LNCaP clone FGC (cell line): Measurements from ENCODE around the gene AMDHD1.
A peak's percentile ranks its signal among the peaks of the same experiment; 100 is the strongest.

ENCODE experiments used
- DNase-seq: peaks from one replicate; pipeline ENCODE4 v3.0.0-alpha.2; 2011; ENCODE audit warnings: low read depth
- H3K4me3 ChIP-seq: 2 replicates; pipeline ENCODE4 v1.5.1; 2011; ENCODE audit warnings: mild to moderate bottlenecking, low read depth, low read length, control low read depth
- CTCF ChIP-seq: IDR thresholded peaks from 2 replicates; pipeline ENCODE4 v1.5.1; 2012; ENCODE audit warnings: mild to moderate bottlenecking; ENCODE audit not compliant: control insufficient read depth, insufficient read depth; ENCODE audit errors: extremely low read depth

Gene AMDHD1

GRCh38 chr12:95949477-95950206 is 6.5 kb downstream of the AMDHD1 start:
- H3K4me3 ChIP-seq: no peak overlapping the region
- no peak for TF ChIP-seq CTCF
- DNase-seq: no peak

- peak; percentile 25 for DNase-seq
- TF ChIP-seq CTCF: no peak
- no peak overlapping the region for H3K4me3 ChIP-seq
Measured at GRCh38 chr12:95951515-95951914, 8.4 kb downstream of the AMDHD1 start.

- TF ChIP-seq CTCF: no peak
- no peak for DNase-seq
- no peak overlapping the region for H3K4me3 ChIP-seq
Measured at GRCh38 chr12:95953000-95953399, 9.9 kb downstream of the AMDHD1 start.

GRCh38 chr12:95955549-95956159 is 12.5 kb downstream of the AMDHD1 start:
- H3K4me3 ChIP-seq: no peak overlapping the region
- no peak for TF ChIP-seq CTCF
- no peak for DNase-seq

- H3K4me3 ChIP-seq: no peak overlapping the region
- DNase-seq: no peak
- no peak for TF ChIP-seq CTCF
Measured at GRCh38 chr12:95956557-95957145, 13.5 kb downstream of the AMDHD1 start.

GRCh38 chr12:95959107-95959506 is 16.0 kb downstream of the AMDHD1 start:
- DNase-seq: no peak
- H3K4me3 ChIP-seq: no peak overlapping the region
- peak; percentile 44 for TF ChIP-seq CTCF
